Vagina (tissue), 2 donors: ENCODE results near the gene GFI1.

Source experiments
- CTCF ChIP-seq, 3 experiments: fragments of 450-650 bp in 2 of 3; fragments of 200-600 bp in 1 of 3; sonication (generic) in 1 of 3; IDR thresholded peaks; one replicate each; pipeline ENCODE4 v1.5.1; 2017 to 2019; ENCODE audit warnings: antibody characterized with exemption in 3 of 3, mild to moderate bottlenecking in 2 of 3, moderate library complexity in 2 of 3
- POLR2A ChIP-seq, 2 donors: fragments of 450-650 bp; IDR thresholded peaks; one replicate each; pipeline ENCODE4 v1.6.1; 2017; ENCODE audit warnings: antibody characterized with exemption in 2 of 2, mild to moderate bottlenecking in 2 of 2, moderate library complexity in 2 of 2
- POLR2AphosphoS5 ChIP-seq, 2 donors: sonication (generic); formaldehyde crosslinking; IDR thresholded peaks; one replicate each; pipeline ENCODE4 v1.9.0; 2017; ENCODE audit warnings: antibody characterized with exemption in 2 of 2, mild to moderate bottlenecking in 2 of 2, low read depth in 1 of 2; ENCODE audit not compliant: insufficient read depth in 1 of 2

GRCh38 chr1:92483610-92484471 is 2.9 kb downstream of the GFI1 start:
- TF ChIP-seq POLR2AphosphoS5 (IDR thresholded peaks at IDR 0.05; ENCODE audit: insufficient read depth in 1 of 2, low read depth in 1 of 2) = no peak
- TF ChIP-seq CTCF (IDR thresholded peaks at IDR 0.05) = no peak
- no peak for TF ChIP-seq POLR2A (IDR thresholded peaks at IDR 0.05)
